GM21528 (cell line): ENCODE data around the gene PLD4.

Experiments used
- ATAC-seq: cut with Tn5 transposase; IDR thresholded peaks from one replicate; pipeline ENCODE4 v1.9.1; 2021; ENCODE audit warnings: mild to moderate bottlenecking, moderate library complexity; ENCODE audit not compliant: unreplicated experiment, low FRiP score

PLD4 gene

DNA sequence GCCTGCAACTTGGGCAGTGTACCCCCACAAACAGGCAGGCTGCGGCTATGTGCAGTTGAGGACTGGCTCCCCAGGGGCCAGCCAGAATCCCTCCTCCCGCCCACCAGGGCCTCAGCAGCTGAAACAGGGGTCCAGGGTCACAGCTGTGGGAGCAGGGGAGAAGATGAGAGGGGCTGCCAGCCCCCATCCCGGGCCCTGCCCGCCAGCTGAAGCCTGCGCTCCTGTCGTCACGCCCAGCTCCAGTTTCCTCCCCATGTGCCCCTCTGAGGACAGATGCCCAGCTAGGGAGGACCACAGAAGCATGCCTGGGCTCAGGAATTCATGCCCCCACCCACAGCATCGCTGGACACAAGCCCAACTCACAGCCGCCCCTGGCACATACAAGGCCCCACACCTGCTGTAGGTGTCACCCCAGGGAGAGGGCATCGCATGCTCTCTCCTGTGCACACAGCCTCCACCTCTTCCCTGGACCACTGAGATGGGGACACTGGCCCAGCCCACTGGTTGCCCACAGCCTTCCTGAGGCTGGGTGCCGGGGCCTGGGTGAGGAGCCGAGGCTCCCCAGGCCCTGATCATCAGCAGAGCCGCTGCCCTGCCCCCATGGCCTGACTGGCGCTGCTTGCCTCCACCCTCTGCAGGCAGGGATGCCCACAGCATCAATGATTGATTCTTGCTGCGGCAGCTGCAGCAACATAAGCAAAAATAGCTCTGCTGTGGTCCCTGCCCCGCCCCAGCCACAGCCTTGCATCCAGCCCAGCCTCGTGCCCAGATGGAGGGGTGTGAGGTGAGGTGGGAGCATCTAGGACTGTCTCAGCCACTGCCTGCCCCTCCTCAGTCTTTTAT is 57.2 kb downstream of the PLD4 start:
- ATAC-seq, result no peak

DNA sequence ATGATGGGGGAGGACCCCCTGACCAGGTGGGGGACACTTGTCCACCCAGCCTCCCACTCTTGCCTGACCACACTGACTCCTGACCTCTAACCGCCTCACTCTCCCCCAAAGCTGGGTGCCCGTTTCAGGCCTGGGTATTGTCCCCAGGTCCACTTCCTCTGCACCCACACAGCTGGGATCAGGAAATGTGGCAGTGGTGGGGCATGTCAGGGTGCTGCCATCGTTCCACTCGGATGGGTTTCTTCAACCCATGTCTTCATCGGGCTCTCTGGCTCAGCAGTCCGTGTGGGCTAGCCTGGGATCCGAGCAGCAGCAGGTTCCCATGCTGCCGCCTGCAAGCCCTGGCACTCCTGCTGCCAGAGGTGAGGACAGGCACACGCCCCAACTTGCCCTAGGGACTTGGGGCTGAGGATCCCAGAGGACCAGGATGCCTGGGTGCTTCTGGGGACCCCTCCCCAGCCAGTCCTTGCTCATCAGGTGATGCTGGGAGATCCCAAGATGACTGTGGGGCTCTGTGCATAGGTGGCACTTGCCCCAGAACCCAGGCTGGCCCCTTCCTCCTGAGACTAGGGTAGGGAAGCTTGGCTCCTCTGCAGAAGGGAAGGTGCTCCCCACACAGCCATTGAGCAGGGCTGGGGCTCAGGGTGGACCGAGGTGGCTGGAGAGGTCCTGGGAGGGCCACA is 58.0 kb downstream of the PLD4 start:
- ATAC-seq, result no peak
